Right lung (tissue), 5 donors: Measurements from ENCODE around the gene RFX8. TPM values are rescaled to one million over a fixed set of nuclear protein-coding genes. Genes with fewer than 3 reads are reported as not detected.

ENCODE experiments used
- DNase-seq, 2 donors: peaks; one replicate each; pipeline ENCODE4 v3.0.0-alpha.2; 2013
- polyA plus RNA-seq, 5 donors: library from polyadenylated mRNA; unstranded; fragments of 120-200 nt; gene quantifications; one replicate each; pipeline versions ENCODE4 v1.2.1 to v1.2.3, GENCODE V29; 2013; ENCODE audit warnings: inconsistent platforms in 1 of 5, low replicate concordance in 1 of 5; ENCODE audit not compliant: insufficient read length in 5 of 5, insufficient read depth in 1 of 5

Gene RFX8
- polyA plus RNA-seq, 5 donors, result 0.91 to 1.1 (median 0.94) TPM

GRCh38 chr2:101382442-101382841 lies 92.5 kb downstream of the RFX8 start:
- DNase-seq, result no peak

GRCh38 chr2:101380376-101380775 lies 94.5 kb downstream of the RFX8 start:
- no peak for DNase-seq

- DNase-seq, result peak in 1 of 2 donors; percentile 28
These were observed 95.8 kb downstream of the RFX8 start for GRCh38 chr2:101379091-101379490.

GRCh38 chr2:101375653-101376052 lies 99.3 kb downstream of the RFX8 start:
- DNase-seq, result no peak

GRCh38 chr2:101374821-101375561 lies 99.9 kb downstream of the RFX8 start:
- no peak for DNase-seq

- no peak for DNase-seq
These were observed 102.1 kb downstream of the RFX8 start for GRCh38 chr2:101372792-101373191.

GRCh38 chr2:101371636-101372035 lies 103.3 kb downstream of the RFX8 start:
- DNase-seq, result no peak

GRCh38 chr2:101369100-101369499 lies 105.8 kb downstream of the RFX8 start:
- no peak for DNase-seq

GRCh38 chr2:101368376-101368775 lies 106.5 kb downstream of the RFX8 start:
- DNase-seq, result no peak

- no peak for DNase-seq
These were observed 107.4 kb downstream of the RFX8 start for GRCh38 chr2:101367508-101367907.

GRCh38 chr2:101364878-101365277 lies 110.0 kb downstream of the RFX8 start:
- DNase-seq, result no peak

GRCh38 chr2:101362777-101363176 lies 112.1 kb downstream of the RFX8 start:
- DNase-seq, result no peak

GRCh38 chr2:101362316-101362715 lies 112.6 kb downstream of the RFX8 start:
- no peak for DNase-seq

GRCh38 chr2:101361522-101361921 lies 113.4 kb downstream of the RFX8 start:
- DNase-seq, result no peak

- no peak for DNase-seq
These were observed 113.8 kb downstream of the RFX8 start for GRCh38 chr2:101361121-101361520.

- no peak for DNase-seq
These were observed 114.7 kb downstream of the RFX8 start for GRCh38 chr2:101360232-101360631.

- DNase-seq, result no peak
These were observed 115.4 kb downstream of the RFX8 start for GRCh38 chr2:101359410-101359954.

GRCh38 chr2:101357376-101357775 lies 117.5 kb downstream of the RFX8 start:
- no peak for DNase-seq

GRCh38 chr2:101356521-101356920 lies 118.4 kb downstream of the RFX8 start:
- no peak for DNase-seq

- no peak for DNase-seq
These were observed 118.9 kb downstream of the RFX8 start for GRCh38 chr2:101356055-101356454.

GRCh38 chr2:101355401-101356054 lies 119.4 kb downstream of the RFX8 start:
- no peak for DNase-seq

GRCh38 chr2:101354420-101355311 lies 120.2 kb downstream of the RFX8 start:
- no peak for DNase-seq
